PC-9 (cell line): ENCODE data around the gene PON1.

Experiments used
- EZH2 ChIP-seq: fragments of 200-600 bp; sonication (generic); IDR thresholded peaks from 2 replicates; pipeline ENCODE4 v1.8.0; 2017; ENCODE audit warnings: antibody characterized with exemption, low read depth
- TF ChIP-seq, protein P1 (sequence below): fragments of 200-600 bp; sonication (generic); conservative IDR thresholded peaks from 2 replicates; pipeline ENCODE4 v1.6.1; 2017; ENCODE audit warnings: mixed run types, antibody characterized with exemption, mild to moderate bottlenecking, moderate library complexity

GRCh38 chr7:95365151-95365550 lies 40.8 kb upstream of the PON1 start:
- TF ChIP-seq, protein P1, sequence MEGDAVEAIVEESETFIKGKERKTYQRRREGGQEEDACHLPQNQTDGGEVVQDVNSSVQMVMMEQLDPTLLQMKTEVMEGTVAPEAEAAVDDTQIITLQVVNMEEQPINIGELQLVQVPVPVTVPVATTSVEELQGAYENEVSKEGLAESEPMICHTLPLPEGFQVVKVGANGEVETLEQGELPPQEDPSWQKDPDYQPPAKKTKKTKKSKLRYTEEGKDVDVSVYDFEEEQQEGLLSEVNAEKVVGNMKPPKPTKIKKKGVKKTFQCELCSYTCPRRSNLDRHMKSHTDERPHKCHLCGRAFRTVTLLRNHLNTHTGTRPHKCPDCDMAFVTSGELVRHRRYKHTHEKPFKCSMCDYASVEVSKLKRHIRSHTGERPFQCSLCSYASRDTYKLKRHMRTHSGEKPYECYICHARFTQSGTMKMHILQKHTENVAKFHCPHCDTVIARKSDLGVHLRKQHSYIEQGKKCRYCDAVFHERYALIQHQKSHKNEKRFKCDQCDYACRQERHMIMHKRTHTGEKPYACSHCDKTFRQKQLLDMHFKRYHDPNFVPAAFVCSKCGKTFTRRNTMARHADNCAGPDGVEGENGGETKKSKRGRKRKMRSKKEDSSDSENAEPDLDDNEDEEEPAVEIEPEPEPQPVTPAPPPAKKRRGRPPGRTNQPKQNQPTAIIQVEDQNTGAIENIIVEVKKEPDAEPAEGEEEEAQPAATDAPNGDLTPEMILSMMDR, result no peak
- TF ChIP-seq EZH2, result no peak
